AG08396 (cell line): ENCODE measurements around the gene ITLN2.
"Not testable (repeated sequence)": the region's sequence is repeated elsewhere in the genome, so short reads cannot be mapped to it uniquely, and the experiment has no call there.

Experiments used
- DNase-seq: peaks from one replicate; pipeline ENCODE4 v3.0.0; 2012; ENCODE audit warnings: low spot score, mixed read lengths

The ITLN2 gene

GRCh38 chr1:160905617-160905989 lies 49.0 kb downstream of the ITLN2 start:
- no peak for DNase-seq

GRCh38 chr1:160904783-160905616 lies 49.6 kb downstream of the ITLN2 start:
- DNase-seq, result no peak

- not testable (repeated sequence) for DNase-seq
Measured at GRCh38 chr1:160902251-160902650, 52.4 kb downstream of the ITLN2 start.

GRCh38 chr1:160901768-160902167 lies 52.8 kb downstream of the ITLN2 start:
- no peak for DNase-seq

GRCh38 chr1:160900683-160901082 lies 53.9 kb downstream of the ITLN2 start:
- not testable (repeated sequence) for DNase-seq
